NCI-H1417 treated with DMSO at 0.1 percent for 48 hours (cell line): ENCODE data around the gene RPL41.
A peak's percentile ranks its signal among the peaks of the same experiment; 100 is the strongest.
"Not testable (repeated sequence)": the region's sequence is repeated elsewhere in the genome, so short reads cannot be mapped to it uniquely, and the experiment has no call there.

Experiments
- DNase-seq: peaks from one replicate; lab custom pipeline; 2025; lab: John Stamatoyannopoulos, UW

RPL41 gene

DNA sequence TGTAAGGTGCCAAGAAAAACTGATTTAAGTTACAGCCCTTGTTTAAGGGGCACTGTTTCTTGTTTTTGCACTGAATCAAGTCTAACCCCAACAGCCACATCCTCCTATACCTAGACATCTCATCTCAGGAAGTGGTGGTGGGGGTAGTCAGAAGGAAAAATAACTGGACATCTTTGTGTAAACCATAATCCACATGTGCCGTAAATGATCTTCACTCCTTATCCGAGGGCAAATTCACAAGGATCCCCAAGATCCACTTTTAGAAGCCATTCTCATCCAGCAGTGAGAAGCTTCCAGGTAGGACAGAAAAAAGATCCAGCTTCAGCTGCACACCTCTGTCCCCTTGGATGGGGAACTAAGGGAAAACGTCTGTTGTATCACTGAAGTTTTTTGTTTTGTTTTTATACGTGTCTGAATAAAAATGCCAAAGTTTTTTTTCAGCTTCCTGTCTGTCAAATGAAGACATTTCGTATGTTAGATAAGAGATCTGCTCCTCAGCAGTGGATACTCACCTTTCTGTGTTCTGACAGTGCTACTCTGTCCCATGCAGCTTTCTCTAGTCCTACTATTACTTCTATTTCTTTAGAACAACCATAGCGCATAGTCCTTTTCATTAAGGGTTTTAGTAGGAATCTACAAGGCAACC lies 13.2 kb upstream of the RPL41 start:
- DNase-seq = no peak

DNA sequence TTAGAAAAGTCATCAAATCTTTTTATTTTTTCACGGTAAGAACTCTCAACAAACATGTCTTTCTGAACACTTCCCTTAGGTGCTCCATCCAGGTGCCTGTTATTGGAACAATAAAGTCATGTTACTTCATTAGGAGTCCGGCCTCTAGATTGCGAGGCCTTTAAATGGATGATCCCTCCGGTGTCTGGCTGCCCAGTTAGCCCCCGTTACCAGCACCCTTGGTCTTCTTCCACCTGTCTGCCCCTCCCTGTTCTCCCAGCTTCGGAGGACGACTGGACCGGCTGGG lies 12.7 kb upstream of the RPL41 start:
- DNase-seq = no peak

DNA sequence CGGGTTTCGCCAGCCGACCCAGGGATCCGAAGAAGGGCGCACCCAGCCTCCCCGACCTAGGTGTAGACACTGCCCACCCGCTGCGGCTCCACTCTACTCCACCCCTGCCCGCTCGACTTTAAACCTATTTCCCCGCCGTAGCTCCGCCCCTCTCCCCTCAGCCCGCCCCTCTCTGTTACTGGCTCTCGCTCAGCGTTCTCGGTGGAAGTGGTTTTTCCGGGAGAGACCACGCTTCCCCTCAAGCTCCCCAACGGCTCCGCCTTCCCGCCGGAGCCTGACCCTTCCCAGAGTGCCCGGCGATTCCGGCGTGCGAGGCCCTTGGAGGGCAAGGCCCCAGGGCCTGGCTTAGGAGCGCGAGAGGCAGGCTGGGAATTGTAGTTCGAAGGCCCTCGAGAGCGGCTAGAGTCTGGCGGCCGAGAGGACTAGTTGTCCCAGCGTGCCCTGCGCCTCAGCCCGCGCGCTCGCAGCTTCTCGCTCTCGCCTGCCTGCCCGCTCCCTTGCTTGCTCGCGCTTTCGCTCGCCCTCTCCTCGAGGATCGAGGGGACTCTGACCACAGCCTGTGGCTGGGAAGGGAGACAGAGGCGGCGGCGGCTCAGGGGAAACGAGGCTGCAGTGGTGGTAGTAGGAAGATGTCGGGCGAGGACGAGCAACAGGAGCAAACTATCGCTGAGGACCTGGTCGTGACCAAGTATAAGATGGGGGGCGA lies 12.2 kb upstream of the RPL41 start, which contains the start of gene PA2G4:
Gene PA2G4 (plus strand): TSS at position 451 of the 706 bp plus-strand sequence. CDS start 179 bp downstream, at position 630.
- DNase-seq = peak; percentile 100

DNA sequence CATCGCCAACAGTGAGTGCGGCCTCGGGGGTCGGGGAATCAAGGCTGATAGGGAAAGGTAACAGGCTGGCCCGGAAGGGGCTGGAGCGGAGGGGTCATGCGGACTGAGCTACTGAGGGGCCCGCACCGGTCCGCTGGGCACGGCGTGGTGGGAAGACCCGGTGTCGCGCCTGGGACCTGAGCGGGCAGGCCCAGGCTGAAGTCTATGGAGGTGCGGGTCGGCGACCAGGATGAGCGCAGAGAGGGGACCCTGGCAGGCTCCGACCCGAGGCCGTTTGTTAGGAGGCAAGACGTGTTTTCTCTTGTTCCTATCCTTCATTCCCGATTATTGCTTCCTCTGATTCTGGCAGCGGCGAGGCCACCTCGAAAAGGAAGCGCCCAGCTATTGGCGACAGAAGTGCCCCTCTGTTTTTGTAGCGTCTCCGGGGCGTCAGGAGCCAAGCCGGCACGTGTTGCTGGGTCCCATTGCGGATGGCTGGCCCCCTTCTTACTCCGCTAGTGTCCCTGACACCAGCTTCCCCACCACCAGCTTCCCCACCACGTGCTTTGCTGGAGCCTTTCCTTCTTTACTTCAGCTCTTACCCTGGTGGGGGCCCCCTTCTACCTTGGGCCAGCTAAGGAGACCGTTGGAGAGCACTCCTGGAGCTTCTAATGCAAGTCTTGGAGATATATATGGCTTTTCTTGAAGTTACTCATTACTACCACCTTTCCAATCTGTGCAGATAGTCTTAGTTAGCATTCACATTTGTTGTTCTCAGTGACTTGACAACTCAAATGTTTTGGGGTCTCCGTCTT lies 11.4 kb upstream of the RPL41 start:
- DNase-seq = no peak

DNA sequence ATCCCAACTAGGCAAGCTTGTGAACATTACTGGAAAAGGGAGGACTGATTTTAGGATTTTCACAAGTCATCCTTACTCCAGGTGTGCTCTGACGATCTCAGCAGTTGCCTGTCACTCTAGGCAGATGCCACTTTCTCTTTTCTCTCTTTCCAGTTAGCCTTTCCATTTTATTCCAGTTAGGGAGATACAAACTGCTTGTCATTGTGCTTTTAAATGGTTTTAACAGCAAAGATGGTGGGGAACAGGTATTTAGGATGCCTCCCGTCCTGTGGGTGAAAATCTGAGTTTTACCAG lies 10.9 kb upstream of the RPL41 start:
- no peak for DNase-seq

DNA sequence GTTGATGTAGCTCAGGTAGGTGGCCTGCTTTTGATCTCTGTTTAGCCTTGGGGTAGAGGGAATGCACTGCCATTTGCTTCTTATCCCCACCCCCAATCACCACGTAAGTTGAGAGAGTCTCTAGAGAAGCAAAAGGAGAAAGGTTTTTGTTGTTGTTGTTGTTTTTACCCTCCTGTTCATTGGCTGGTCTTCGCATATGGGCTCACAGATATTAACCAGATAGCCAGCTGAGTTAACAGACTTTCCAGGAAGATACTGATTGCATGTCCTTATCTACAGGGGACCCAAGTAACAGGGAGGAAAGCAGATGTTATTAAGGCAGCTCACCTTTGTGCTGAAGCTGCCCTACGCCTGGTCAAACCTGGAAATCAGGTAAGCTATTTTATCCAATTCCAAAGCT lies 9.2 kb upstream of the RPL41 start:
- no peak for DNase-seq

DNA sequence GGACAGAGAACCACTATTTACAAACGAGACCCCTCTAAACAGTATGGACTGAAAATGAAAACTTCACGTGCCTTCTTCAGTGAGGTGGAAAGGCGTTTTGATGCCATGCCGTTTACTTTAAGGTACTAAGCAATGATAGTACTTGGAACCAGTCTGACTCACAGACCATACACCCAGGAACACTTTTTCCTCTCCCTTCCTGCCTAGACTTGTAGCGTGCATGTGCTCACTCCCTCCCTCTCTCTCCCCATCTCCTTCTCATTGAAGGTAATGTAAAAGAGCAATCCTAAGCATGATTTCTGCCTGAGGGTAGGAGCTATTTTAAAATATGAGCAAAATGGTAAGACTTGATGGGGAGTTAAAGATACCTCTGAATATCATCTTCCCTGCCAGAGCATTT lies 5.9 kb upstream of the RPL41 start:
- no peak for DNase-seq

DNA sequence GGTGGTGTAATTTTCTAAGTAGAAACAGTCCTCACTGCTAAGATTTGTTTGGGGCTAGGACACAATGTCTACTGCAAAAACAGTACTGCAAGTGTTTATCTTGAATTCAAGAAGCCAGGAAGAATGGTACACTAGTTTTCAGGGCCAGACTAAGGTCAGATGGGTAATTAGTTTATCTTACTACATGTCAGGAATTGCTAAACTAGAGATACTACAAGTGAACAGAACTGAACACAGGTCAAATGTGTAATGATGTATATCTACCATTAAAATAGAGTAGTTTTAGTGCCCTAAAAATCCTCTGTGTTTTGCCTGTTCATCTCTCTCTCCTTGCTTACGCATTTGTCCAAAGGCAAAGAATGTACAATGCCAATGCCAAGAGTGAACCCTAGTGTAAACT lies 2.3 kb upstream of the RPL41 start:
- DNase-seq = no peak

DNA sequence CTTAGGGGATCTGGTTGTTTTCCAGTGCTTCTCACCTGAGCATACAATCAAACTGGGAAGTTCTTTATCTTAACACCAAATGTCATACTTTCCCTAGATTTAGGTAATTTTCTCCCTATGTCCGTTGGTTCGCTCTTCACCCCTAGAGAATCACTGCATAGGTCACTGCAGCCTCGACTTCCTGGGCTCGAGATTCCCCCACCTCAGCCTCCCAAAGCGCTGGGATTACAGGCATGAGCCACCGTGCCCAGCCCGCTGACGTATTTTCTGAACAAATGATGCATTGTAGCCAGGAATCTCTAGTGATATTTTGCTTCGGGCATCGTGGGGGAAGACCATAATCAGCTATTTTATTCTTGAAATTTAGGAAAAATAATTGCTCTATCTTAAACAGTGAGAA lies 1.1 kb upstream of the RPL41 start:
- no peak for DNase-seq

DNA sequence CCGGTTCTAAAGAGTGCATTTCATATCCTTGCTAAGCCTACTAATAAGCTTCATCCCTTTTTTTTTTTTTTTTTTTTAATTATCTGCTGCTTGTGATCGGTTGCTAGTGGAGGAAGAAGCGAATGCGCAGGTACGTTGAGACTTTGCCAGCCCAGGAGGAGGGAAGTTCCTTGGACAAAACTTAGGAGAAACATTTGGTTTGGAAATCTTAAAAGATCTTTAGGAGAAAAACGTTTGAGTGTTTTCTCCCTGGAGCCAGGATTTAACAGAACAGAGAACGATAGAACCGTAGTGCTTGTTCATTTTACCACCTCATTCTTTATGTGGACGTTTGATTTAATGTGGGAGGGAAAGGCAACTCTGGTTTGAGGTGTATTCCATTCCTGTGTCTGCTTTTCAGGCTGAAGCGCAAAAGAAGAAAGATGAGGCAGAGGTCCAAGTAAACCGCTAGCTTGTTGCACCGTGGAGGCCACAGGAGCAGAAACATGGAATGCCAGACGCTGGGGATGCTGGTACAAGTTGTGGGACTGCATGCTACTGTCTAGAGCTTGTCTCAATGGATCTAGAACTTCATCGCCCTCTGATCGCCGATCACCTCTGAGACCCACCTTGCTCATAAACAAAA lies 761 bp downstream of the RPL41 start:
- DNase-seq = not testable (repeated sequence)

DNA sequence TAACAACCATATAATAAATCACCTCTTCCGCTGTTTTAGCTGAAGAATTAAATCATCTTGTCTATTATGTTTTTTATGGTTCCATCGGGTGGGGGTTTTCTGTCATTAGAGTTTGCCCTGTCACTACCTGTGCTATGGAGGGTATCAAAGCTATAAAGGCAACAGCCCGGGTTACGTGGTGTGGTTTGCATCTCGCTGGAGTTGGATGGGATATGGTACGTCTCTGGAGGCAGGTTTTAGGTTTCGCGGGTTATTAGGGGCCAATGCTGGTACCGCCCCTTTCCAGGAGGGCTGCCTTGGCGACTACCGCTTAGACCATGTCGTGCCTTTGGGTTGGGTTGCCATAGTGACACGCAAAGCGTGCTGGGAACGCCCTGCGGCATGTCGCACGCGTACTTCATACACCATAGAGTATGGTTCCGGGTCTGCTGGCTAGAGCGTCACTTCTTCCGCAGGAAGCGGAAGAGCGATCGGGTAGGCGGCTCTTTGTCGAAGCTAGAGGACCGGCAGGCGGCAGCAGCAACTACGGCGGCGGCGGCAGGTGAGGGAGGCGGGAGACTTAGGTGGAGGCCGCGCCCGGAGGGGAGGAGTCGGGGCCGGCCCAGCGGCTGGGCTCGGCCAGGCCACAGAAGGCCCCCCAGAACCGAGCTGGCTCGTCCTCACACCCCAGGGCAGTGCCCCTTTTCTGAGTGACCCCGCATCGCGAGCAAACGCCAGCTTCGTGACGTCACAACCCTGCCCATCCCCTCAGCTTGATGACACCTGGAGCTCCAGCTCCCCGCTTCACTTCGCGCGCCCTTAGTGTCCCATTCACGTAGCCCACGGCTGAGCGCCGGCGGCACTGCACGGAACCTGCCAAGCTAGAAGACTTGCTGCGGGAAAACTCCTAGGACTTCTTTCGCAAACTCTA lies 1.6 kb downstream of the RPL41 start, which contains the start of gene ZC3H10:
Gene ZC3H10 (plus strand): TSS at position 489 of the 910 bp plus-strand sequence. CDS start 2,297 bp downstream, outside the sequence.
- peak; percentile 96 for DNase-seq

DNA sequence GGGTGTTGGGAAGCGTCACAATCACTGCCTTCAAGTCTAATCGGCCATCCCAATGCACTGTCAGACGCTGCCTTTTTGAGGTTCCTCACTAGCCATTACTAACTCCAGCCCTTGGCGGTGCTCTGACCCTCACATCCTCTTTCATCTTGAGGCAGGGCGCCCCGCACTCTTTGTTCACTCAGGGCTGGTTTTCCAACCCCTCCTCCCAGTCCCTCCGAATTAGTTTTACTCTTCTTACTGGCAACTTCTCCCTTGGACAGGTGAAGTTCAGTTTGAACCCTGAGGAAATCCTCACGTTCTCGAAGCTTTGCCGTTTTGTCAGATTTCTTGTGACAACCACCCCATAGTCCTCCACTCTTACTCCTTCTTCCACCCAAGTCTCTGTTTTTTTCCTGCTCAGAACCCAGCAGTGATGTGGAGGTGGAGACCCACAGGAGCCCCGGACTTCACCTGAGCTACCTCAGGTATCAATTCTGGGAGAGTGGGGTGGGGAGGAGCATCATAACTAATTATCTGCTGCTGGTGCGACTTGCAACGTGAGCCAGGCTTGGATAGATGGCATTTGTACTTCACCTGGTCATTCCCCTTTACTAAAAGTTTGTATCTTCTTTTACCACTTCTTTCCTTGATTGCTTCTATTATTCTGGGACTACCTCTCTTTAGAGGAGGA lies 2.4 kb downstream of the RPL41 start:
- DNase-seq = no peak

DNA sequence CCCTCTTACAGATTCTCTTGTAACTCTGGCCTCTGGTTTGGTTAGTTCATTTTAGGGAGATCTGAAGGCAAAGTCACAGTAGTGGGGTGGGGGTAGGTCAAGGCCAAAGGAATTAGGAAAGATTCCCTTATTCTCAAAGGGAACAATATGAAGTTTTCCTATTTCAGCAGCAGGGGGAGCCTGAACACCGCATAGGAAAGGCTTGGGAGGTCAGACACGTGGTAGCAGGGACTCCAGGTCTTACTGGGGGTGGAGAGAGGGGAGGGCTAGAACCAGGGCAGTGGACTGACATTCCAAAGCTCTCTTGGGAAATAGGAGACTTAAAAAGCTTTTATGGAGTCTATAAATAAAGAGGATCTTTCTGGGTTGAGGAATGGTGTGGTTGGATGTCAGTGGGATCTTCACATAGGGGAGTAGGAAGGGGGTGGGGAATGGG lies 2.9 kb downstream of the RPL41 start:
- peak; percentile 53 for DNase-seq

DNA sequence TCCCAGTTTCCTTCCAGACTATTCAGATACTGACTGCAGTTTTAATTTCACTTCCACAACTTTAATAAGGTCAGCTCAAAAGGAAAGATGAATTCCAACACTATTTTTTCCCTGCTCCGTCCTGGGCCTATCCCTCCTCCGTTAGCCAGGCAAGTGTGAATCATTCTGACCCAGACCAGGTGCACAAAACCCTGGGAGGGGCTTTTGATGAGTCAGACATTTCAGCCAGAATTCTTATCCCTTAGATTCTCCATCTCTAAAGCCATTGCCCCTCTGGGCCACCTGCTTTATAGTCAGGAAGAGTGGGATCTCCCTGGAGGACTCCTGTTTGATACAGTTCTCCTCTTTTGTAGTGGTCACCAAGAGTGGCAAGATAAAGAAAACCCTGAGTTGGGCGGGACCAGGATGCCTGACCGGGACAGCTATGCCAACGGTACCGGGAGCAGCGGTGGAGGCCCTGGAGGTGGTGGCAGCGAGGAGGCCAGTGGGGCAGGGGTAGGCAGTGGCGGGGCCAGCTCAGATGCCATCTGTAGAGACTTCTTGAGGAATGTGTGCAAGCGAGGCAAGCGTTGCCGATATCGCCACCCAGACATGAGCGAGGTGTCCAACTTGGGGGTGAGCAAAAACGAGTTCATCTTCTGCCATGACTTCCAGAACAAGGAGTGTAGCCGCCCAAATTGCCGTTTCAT lies 3.9 kb downstream of the RPL41 start:
- no peak for DNase-seq

DNA sequence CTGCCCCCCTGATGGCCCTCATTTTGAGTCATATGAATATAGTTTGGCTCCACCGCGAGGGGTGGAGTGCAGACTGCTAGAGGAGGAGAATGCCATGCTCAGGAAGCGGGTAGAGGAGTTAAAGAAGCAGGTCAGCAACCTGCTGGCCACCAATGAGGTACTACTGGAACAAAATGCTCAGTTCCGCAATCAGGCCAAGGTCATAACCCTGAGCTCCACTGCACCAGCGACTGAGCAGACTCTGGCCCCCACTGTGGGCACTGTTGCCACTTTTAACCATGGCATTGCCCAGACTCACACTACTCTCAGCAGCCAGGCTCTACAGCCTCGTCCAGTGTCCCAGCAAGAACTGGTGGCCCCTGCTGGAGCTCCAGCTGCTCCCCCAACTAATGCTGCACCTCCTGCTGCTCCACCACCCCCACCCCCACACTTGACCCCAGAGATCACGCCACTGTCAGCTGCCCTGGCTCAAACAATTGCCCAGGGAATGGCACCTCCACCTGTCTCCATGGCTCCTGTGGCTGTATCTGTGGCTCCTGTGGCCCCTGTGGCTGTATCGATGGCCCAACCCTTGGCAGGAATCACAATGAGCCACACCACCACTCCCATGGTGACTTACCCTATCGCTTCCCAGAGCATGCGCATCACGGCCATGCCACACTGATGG lies 4.9 kb downstream of the RPL41 start:
- no peak for DNase-seq

DNA sequence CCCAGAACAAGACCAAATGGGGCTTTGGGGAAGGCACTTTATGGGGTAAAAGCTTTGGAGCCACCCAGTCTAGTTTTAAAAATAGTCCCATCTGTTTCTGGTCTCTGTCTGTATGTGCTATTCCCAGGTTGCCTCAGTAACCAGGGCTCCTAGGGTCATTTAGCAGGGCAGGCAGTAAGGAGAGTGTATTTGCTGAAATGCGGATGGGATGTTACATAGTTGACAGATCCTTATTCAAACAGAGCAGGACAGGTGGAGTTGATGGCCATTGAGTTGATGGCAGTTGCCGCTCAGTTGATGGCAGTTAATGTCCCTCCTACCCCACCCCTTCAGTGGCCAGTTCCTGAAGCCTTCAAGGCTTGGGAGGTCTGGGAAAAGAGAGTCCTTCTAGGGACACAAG lies 6.2 kb downstream of the RPL41 start:
- no peak for DNase-seq

DNA sequence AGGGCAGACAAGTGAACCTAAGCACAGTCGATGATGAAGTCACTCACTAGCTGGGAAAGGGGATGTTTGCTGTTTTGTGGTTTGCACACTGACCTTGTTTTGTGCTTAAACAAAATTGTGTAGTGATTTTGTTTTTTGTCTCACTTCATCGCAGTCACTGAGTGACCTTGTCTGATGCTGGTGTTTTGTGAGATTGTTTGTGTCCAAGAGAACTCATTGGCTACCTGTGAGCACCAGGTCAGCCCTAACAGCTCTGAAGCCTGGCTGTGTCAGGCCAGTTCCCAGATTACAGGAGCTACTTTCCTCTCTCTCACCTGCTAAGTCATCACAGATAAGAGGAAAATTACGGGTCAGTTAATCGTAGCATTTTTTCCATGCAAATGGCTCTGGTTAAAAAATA lies 7.7 kb downstream of the RPL41 start:
- DNase-seq = no peak

DNA sequence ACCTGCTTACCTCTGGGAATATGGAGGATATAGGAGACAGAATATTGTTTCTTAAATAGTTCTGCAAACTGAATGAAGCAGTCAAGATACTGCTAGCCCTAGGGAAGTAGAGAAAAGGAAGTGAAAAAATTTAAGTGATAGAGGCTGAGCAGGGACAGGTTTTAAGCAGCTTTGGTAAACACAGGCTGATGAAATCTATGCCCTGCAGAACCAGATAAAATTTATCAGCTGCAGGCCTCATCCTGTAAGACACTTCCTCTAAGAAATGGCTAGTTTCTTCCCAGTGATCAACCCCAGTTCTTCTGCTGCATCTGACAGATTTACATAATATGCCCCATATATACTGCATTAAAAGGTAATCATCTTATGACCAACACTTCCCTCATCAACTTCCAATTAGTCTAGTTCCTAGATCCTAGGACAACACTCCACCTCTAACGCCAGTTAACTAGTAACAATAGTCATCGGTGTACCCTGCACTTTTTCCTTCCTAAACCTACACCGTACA lies 10.4 kb downstream of the RPL41 start:
- DNase-seq = no peak

DNA sequence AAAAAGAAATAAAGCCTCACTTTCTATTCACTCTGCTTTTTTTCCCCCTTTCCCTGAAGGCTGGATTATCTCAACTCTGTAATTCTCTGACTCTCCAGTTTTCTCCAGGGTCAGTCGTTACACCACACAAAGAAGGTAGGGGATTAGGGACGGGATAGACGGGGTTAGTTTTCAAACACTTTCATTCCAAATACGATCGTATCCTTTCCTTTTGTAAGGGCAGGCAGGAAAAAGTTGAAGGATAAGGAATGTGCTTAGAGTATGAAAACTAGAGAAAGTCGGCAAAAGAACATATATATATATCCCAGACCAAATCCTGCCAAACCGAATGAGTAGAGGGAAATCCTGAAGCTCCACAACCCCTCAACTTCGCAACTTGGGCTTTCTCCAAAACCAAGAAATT lies 11.1 kb downstream of the RPL41 start:
- no peak for DNase-seq
